ENCODE measurements around the gene HIPK2.

Gene HIPK2

DNA sequence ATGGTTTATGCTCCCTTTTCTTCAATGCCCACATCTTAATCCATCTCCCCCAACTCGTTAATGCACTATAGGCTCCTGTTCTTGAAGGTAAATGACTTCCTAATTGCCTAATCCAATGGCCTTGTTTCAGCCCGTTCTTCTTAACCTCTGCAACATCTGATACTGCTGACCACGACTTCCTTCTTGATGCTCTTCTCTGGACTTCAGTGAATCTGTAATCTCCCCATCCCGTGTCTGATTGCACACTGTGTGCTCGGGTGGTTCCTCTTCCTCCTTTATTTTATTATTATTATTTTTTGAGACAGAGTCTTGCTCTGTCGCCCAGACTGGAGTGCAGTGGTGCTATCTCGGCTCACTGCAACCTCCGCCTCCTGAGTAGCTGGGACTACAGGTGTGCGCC is 58.9 kb downstream of the HIPK2 start:
- H3K9me3 ChIP-seq (ENCODE audit: control insufficient read depth, low read length): no peaks in the 10 kb centered on the region
- no peak overlapping the region for H3K4me3 ChIP-seq (ENCODE audit: insufficient read depth, low read depth, low read length, poor library complexity, severe bottlenecking)
- DNase-seq: no peak
- H3K27ac ChIP-seq (ENCODE audit: insufficient read depth, low read length, poor library complexity, severe bottlenecking): no peak overlapping the region
- H3K27me3 ChIP-seq (replicated peaks; ENCODE audit: control insufficient read depth, insufficient read depth, low read length, poor library complexity, severe bottlenecking): no peaks in the 10 kb centered on the region
- peaks cover 24% of the 10 kb centered on the region for H3K36me3 ChIP-seq (ENCODE audit: control insufficient read depth, insufficient read depth, low read length)
- H3K4me1 ChIP-seq (ENCODE audit: control insufficient read depth, insufficient read depth, low read length, poor library complexity, severe bottlenecking): no peaks in the 10 kb centered on the region

DNA sequence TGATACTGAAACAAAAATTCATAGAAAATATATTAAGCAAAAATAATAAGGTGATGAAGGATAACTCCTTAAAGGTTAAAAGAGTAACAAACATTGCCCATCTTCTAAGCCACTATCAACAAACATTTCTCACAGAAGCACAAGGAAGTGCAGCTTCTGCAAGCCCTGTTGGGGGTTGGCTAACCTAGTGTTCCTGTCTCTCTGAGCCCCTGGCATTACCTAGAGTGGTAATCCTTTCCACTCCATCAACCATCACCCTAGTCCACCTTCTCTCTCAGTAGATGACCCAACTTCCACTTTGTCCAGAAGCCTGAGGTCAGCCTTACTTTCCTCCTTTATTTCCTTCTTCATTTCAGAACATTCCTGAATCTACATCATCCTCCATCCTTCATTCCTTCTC is 59.7 kb downstream of the HIPK2 start:
- no peak for DNase-seq
- Histone ChIP-seq H3K27me3 (replicated peaks; ENCODE audit: control insufficient read depth, insufficient read depth, low read length, poor library complexity, severe bottlenecking) (no peaks in the 10 kb centered on the region), H3K4me3 (ENCODE audit: insufficient read depth, low read depth, low read length, poor library complexity, severe bottlenecking) (no peak overlapping the region), H3K27ac (ENCODE audit: insufficient read depth, low read length, poor library complexity, severe bottlenecking) (no peak overlapping the region), H3K36me3 (ENCODE audit: control insufficient read depth, insufficient read depth, low read length) (peaks cover 24% of the 10 kb centered on the region), H3K9me3 (ENCODE audit: control insufficient read depth, low read length) (no peaks in the 10 kb centered on the region), H3K4me1 (ENCODE audit: control insufficient read depth, insufficient read depth, low read length, poor library complexity, severe bottlenecking) (no peaks in the 10 kb centered on the region)

- no peak overlapping the region for H3K27ac ChIP-seq (ENCODE audit: insufficient read depth, low read length, poor library complexity, severe bottlenecking)
Measured at GRCh38 chr7:139716156-139716942, 61.4 kb downstream of the HIPK2 start.

DNA sequence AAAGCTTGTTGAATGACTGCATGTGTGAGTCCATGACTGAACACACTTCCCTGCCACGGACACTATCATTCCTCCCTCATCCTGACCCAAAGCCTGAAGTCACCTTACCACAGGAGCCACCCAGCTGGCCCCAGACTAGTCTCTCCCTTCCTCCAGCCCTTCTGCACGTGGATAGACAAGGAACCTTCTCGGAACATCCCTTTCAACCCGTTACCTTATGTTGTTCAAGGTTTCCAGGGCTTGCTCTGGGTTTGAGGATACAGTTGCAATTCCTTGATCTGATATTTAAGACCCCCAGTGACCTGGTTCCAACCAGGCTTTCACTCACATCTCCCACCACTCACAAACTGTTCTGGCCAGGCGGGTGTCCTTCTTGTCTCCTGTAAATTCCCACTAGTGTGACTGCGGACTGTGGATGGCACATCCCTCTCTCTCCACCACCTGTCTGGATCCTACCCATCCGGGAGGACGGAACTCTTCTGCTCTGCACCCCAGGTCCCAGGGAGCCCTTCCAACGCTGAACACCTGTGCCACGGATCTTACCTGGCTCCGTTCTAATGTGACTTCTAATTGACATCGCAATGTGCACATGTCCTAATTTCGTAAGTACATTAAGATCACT is 62.5 kb downstream of the HIPK2 start:
- no peak overlapping the region for H3K4me3 ChIP-seq (ENCODE audit: insufficient read depth, low read depth, low read length, poor library complexity, severe bottlenecking)
- H3K4me1 ChIP-seq (ENCODE audit: control insufficient read depth, insufficient read depth, low read length, poor library complexity, severe bottlenecking): no peaks in the 10 kb centered on the region
- peaks cover 24% of the 10 kb centered on the region for H3K36me3 ChIP-seq (ENCODE audit: control insufficient read depth, insufficient read depth, low read length)
- no peaks in the 10 kb centered on the region for H3K9me3 ChIP-seq (ENCODE audit: control insufficient read depth, low read length)
- no peaks in the 10 kb centered on the region for H3K27me3 ChIP-seq (replicated peaks; ENCODE audit: control insufficient read depth, insufficient read depth, low read length, poor library complexity, severe bottlenecking)
- no peak for DNase-seq
- H3K27ac ChIP-seq (ENCODE audit: insufficient read depth, low read length, poor library complexity, severe bottlenecking): no peak overlapping the region

More at GRCh38 chr7:139716156-139716942, 61.4 kb downstream of the HIPK2 start:
- Histone ChIP-seq H3K27me3 (replicated peaks; ENCODE audit: control insufficient read depth, insufficient read depth, low read length, poor library complexity, severe bottlenecking) (no peaks in the 10 kb centered on the region), H3K4me1 (ENCODE audit: control insufficient read depth, insufficient read depth, low read length, poor library complexity, severe bottlenecking) (no peaks in the 10 kb centered on the region), H3K36me3 (ENCODE audit: control insufficient read depth, insufficient read depth, low read length) (peaks cover 24% of the 10 kb centered on the region), H3K9me3 (ENCODE audit: control insufficient read depth, low read length) (no peaks in the 10 kb centered on the region), H3K4me3 (ENCODE audit: insufficient read depth, low read depth, low read length, poor library complexity, severe bottlenecking) (no peak overlapping the region)
- no peak for DNase-seq

GRCh38 chr7:139714163-139714901 is 63.5 kb downstream of the HIPK2 start:
- Histone ChIP-seq H3K4me3 (ENCODE audit: insufficient read depth, low read depth, low read length, poor library complexity, severe bottlenecking) (no peak overlapping the region), H3K27ac (ENCODE audit: insufficient read depth, low read length, poor library complexity, severe bottlenecking) (no peak overlapping the region), H3K4me1 (ENCODE audit: control insufficient read depth, insufficient read depth, low read length, poor library complexity, severe bottlenecking) (no peaks in the 10 kb centered on the region), H3K27me3 (replicated peaks; ENCODE audit: control insufficient read depth, insufficient read depth, low read length, poor library complexity, severe bottlenecking) (no peaks in the 10 kb centered on the region), H3K36me3 (ENCODE audit: control insufficient read depth, insufficient read depth, low read length) (peaks cover 24% of the 10 kb centered on the region), H3K9me3 (ENCODE audit: control insufficient read depth, low read length) (no peaks in the 10 kb centered on the region)
- DNase-seq: no peak

DNA sequence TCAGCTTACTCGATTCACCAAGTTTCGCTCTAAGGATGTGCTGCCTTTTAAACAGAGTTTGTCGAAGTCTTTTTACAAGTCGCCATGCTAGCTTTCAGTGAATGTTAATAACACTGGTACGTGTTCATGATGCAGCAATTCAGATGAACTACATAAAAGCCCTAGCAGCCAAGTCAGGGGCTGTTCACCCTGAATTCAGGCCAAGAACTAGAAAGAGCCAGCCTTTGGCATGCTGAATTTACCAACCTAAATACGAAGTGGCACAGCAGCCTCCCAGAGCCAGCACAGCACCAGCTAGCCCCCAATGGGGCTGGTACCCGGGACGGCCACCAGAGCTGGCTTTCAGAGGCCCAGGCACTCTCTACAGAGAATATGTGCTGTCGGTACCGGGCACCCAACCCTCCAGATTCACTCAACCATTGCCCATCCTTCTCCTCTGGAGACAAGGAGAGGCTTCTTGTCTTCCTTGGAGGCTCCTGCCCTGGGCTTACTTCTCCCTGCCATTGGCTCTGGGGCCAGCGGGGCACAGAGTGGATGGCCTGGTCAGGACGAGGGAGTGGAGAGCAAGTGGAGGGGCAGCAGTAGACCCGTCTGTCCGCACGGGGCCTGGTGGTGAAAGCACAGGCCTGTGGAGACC is 64.2 kb downstream of the HIPK2 start:
- Histone ChIP-seq H3K4me3 (ENCODE audit: insufficient read depth, low read depth, low read length, poor library complexity, severe bottlenecking) (no peak overlapping the region), H3K36me3 (ENCODE audit: control insufficient read depth, insufficient read depth, low read length) (peaks cover 24% of the 10 kb centered on the region)

DNA sequence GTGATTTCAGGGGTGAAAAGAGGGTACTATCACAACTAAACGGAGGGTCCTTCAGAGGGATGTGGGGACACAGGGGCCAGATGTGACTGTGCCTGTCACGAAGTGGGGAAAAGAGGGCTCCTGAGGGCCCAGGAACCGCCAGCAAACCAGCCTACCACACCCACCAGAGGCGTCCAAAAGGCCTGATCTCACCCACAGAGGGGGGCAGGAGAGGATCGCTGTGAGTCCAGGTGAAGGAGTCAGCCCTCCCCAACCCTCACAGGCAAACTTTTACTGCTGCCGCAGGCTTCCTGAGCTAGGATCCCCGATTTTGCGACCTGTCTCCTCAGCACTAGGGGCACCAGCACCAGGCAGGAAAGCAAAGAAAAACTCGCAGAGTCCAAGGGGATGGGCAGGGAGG is 64.7 kb downstream of the HIPK2 start:
- no peaks in the 10 kb centered on the region for H3K27me3 ChIP-seq (replicated peaks; ENCODE audit: control insufficient read depth, insufficient read depth, low read length, poor library complexity, severe bottlenecking)
- H3K9me3 ChIP-seq (ENCODE audit: control insufficient read depth, low read length): no peaks in the 10 kb centered on the region
- DNase-seq: no peak
- H3K4me1 ChIP-seq (ENCODE audit: control insufficient read depth, insufficient read depth, low read length, poor library complexity, severe bottlenecking): no peaks in the 10 kb centered on the region
- H3K4me3 ChIP-seq (ENCODE audit: insufficient read depth, low read depth, low read length, poor library complexity, severe bottlenecking): no peak overlapping the region
- H3K36me3 ChIP-seq (ENCODE audit: control insufficient read depth, insufficient read depth, low read length): peaks cover 24% of the 10 kb centered on the region
- no peak overlapping the region for H3K27ac ChIP-seq (ENCODE audit: insufficient read depth, low read length, poor library complexity, severe bottlenecking)

More for the DNA sequence above, 64.2 kb downstream of the HIPK2 start:
- DNase-seq: no peak
- H3K4me1 ChIP-seq (ENCODE audit: control insufficient read depth, insufficient read depth, low read length, poor library complexity, severe bottlenecking): no peaks in the 10 kb centered on the region
- no peaks in the 10 kb centered on the region for H3K9me3 ChIP-seq (ENCODE audit: control insufficient read depth, low read length)
- H3K27ac ChIP-seq (ENCODE audit: insufficient read depth, low read length, poor library complexity, severe bottlenecking): no peak overlapping the region
- H3K27me3 ChIP-seq (replicated peaks; ENCODE audit: control insufficient read depth, insufficient read depth, low read length, poor library complexity, severe bottlenecking): no peaks in the 10 kb centered on the region

GRCh38 chr7:139711991-139712743 is 65.6 kb downstream of the HIPK2 start:
- Histone ChIP-seq H3K27ac (ENCODE audit: insufficient read depth, low read length, poor library complexity, severe bottlenecking) (no peak overlapping the region), H3K4me1 (ENCODE audit: control insufficient read depth, insufficient read depth, low read length, poor library complexity, severe bottlenecking) (no peaks in the 10 kb centered on the region), H3K36me3 (ENCODE audit: control insufficient read depth, insufficient read depth, low read length) (peaks cover 24% of the 10 kb centered on the region), H3K27me3 (replicated peaks; ENCODE audit: control insufficient read depth, insufficient read depth, low read length, poor library complexity, severe bottlenecking) (no peaks in the 10 kb centered on the region), H3K4me3 (ENCODE audit: insufficient read depth, low read depth, low read length, poor library complexity, severe bottlenecking) (no peak overlapping the region), H3K9me3 (ENCODE audit: control insufficient read depth, low read length) (no peaks in the 10 kb centered on the region)
- no peak for DNase-seq

DNA sequence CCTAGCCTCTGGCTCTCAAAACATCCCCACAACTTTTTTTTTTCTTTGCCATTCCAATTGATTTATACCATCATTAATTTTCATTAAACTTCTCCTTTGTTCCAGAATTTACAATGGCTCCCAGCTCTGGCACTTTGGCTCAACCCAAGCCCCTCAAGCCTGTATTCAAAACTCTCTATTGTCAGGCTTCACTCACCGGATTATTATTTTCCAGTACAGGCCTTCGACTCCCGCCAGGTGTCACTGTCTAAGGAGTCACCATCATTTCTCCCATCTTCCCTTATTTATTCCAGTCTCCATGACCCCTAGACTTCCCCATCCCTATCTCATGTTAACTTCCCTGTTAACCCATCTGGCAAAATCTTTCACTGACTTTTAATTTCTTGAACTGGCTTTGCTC is 67.8 kb downstream of the HIPK2 start:
- no peaks in the 10 kb centered on the region for H3K9me3 ChIP-seq (ENCODE audit: control insufficient read depth, low read length)
- no peak for DNase-seq
- no peaks in the 10 kb centered on the region for H3K27me3 ChIP-seq (replicated peaks; ENCODE audit: control insufficient read depth, insufficient read depth, low read length, poor library complexity, severe bottlenecking)
- H3K4me1 ChIP-seq (ENCODE audit: control insufficient read depth, insufficient read depth, low read length, poor library complexity, severe bottlenecking): no peaks in the 10 kb centered on the region
- H3K27ac ChIP-seq (ENCODE audit: insufficient read depth, low read length, poor library complexity, severe bottlenecking): no peak overlapping the region
- no peak overlapping the region for H3K4me3 ChIP-seq (ENCODE audit: insufficient read depth, low read depth, low read length, poor library complexity, severe bottlenecking)
- peaks cover 4% of the 10 kb centered on the region for H3K36me3 ChIP-seq (ENCODE audit: control insufficient read depth, insufficient read depth, low read length)
